Activated T-helper 17 cell treated with anti-CD3 and anti-CD28 coated beads, Interleukin-2, amount 50 U/mL, for 72 hours (primary cell): Measurements from ENCODE around the gene KDM5C. TPM values are rescaled to one million over a fixed set of nuclear protein-coding genes. Genes with fewer than 3 reads are reported as not detected.
"Not testable (repeated sequence)": the region's sequence is repeated elsewhere in the genome, so short reads cannot be mapped to it uniquely, and the experiment has no call there.

ENCODE experiments used
- ATAC-seq: fragments of 150-1000 bp; cut with Tn5 transposase; replicated peaks from 2 replicates; pipeline ENCODE4 v1.10.0; 2021; ENCODE audit warnings: mild to moderate bottlenecking, moderate library complexity
- H3K27ac Mint-ChIP-seq: one replicate; pipeline ENCODE4 v1.8.0; 2022; ENCODE audit warnings: mixed read lengths
- H3K27me3 Mint-ChIP-seq: one replicate; pipeline ENCODE4 v1.8.0; 2022; ENCODE audit warnings: mixed read lengths
- H3K36me3 Mint-ChIP-seq: one replicate; pipeline ENCODE4 v1.8.0; 2022; ENCODE audit warnings: low read depth, mild to moderate bottlenecking, mixed read lengths
- H3K4me1 Mint-ChIP-seq: one replicate; pipeline ENCODE4 v1.8.0; 2022; ENCODE audit warnings: mixed read lengths
- H3K4me3 Mint-ChIP-seq: one replicate; pipeline ENCODE4 v1.8.0; 2022; ENCODE audit warnings: mild to moderate bottlenecking, mixed read lengths
- H3K9me3 Mint-ChIP-seq: one replicate; pipeline ENCODE4 v1.8.0; 2022; ENCODE audit warnings: mixed read lengths
- total RNA-seq, 2 donors: library from RNA; stranded (reverse); gene quantifications; one replicate each; pipeline ENCODE4 v1.2.3, GENCODE V29; 2022

The KDM5C gene
- total RNA-seq, 2 donors from 2014 or later = 93.3 to 147 TPM

- peak overlapping the region; percentile 17 for H3K4me3 Mint-ChIP-seq
- peak; percentile 78 for ATAC-seq
Observed at GRCh38 chrX:53188763-53189162, 36.2 kb downstream of the KDM5C start.

GRCh38 chrX:53186351-53186750, 38.7 kb downstream of the KDM5C start:
- Mint-ChIP-seq H3K4me3 (no peak overlapping the region), H3K27ac (no peak overlapping the region), H3K36me3 (no peaks in the 10 kb centered on the region), H3K4me1 (no peaks in the 10 kb centered on the region), H3K27me3 (no peaks in the 10 kb centered on the region), H3K9me3 (no peaks in the 10 kb centered on the region)
- ATAC-seq = peak; percentile 88

More at GRCh38 chrX:53188763-53189162, 36.2 kb downstream of the KDM5C start:
- Mint-ChIP-seq H3K36me3 (peaks cover 7% of the 10 kb centered on the region), H3K4me1 (no peaks in the 10 kb centered on the region), H3K9me3 (no peaks in the 10 kb centered on the region), H3K27ac (peak overlapping the region; percentile 59), H3K27me3 (no peaks in the 10 kb centered on the region)

- no peaks in the 10 kb centered on the region for H3K36me3 Mint-ChIP-seq
- no peak overlapping the region for H3K4me3 Mint-ChIP-seq
- no peak overlapping the region for H3K27ac Mint-ChIP-seq
- no peaks in the 10 kb centered on the region for H3K4me1 Mint-ChIP-seq
- no peak for ATAC-seq
- H3K9me3 Mint-ChIP-seq = no peaks in the 10 kb centered on the region
- H3K27me3 Mint-ChIP-seq = no peaks in the 10 kb centered on the region
Observed at GRCh38 chrX:53184836-53185235, 40.2 kb downstream of the KDM5C start.

- Mint-ChIP-seq H3K4me1 (no peaks in the 10 kb centered on the region), H3K27ac (no peak overlapping the region), H3K27me3 (no peaks in the 10 kb centered on the region), H3K9me3 (peaks cover 3% of the 10 kb centered on the region), H3K36me3 (no peaks in the 10 kb centered on the region), H3K4me3 (no peak overlapping the region)
- ATAC-seq = no peak
Observed at GRCh38 chrX:53171356-53171755, 53.7 kb downstream of the KDM5C start.

GRCh38 chrX:53166103-53166502, 58.9 kb downstream of the KDM5C start:
- Mint-ChIP-seq H3K36me3 (no peaks in the 10 kb centered on the region), H3K4me3 (no peak overlapping the region), H3K27me3 (no peaks in the 10 kb centered on the region), H3K9me3 (no peaks in the 10 kb centered on the region), H3K27ac (no peak overlapping the region), H3K4me1 (no peaks in the 10 kb centered on the region)
- ATAC-seq = no peak

- H3K4me3 Mint-ChIP-seq, H3K4me1 Mint-ChIP-seq, H3K36me3 Mint-ChIP-seq, ATAC-seq, H3K27me3 Mint-ChIP-seq, H3K9me3 Mint-ChIP-seq, H3K27ac Mint-ChIP-seq: not testable (repeated sequence)
Observed at GRCh38 chrX:53164566-53164965, 60.4 kb downstream of the KDM5C start.

- Mint-ChIP-seq H3K4me3 (no peak overlapping the region), H3K27ac (no peak overlapping the region), H3K4me1 (no peaks in the 10 kb centered on the region), H3K27me3 (no peaks in the 10 kb centered on the region), H3K36me3 (no peaks in the 10 kb centered on the region), H3K9me3 (no peaks in the 10 kb centered on the region)
- no peak for ATAC-seq
Observed at GRCh38 chrX:53163436-53163835, 61.6 kb downstream of the KDM5C start.

- Mint-ChIP-seq H3K27ac (no peak overlapping the region), H3K9me3 (no peaks in the 10 kb centered on the region), H3K4me1 (no peaks in the 10 kb centered on the region), H3K36me3 (no peaks in the 10 kb centered on the region), H3K27me3 (no peaks in the 10 kb centered on the region), H3K4me3 (no peak overlapping the region)
- no peak for ATAC-seq
Observed at GRCh38 chrX:53160297-53160983, 64.6 kb downstream of the KDM5C start.

- Mint-ChIP-seq H3K4me3 (no peak overlapping the region), H3K4me1 (no peaks in the 10 kb centered on the region), H3K27me3 (no peaks in the 10 kb centered on the region), H3K9me3 (no peaks in the 10 kb centered on the region), H3K36me3 (no peaks in the 10 kb centered on the region), H3K27ac (no peak overlapping the region)
- no peak for ATAC-seq
Observed at GRCh38 chrX:53159184-53159583, 65.8 kb downstream of the KDM5C start.

GRCh38 chrX:53156207-53156596, 68.8 kb downstream of the KDM5C start:
- no peaks in the 10 kb centered on the region for H3K36me3 Mint-ChIP-seq
- no peaks in the 10 kb centered on the region for H3K27me3 Mint-ChIP-seq
- H3K27ac Mint-ChIP-seq = no peak overlapping the region
- no peak overlapping the region for H3K4me3 Mint-ChIP-seq
- H3K9me3 Mint-ChIP-seq = no peaks in the 10 kb centered on the region
- no peaks in the 10 kb centered on the region for H3K4me1 Mint-ChIP-seq
- ATAC-seq = no peak

- no peak for ATAC-seq
- no peaks in the 10 kb centered on the region for H3K27me3 Mint-ChIP-seq
- no peaks in the 10 kb centered on the region for H3K36me3 Mint-ChIP-seq
- H3K27ac Mint-ChIP-seq = no peak overlapping the region
- H3K4me1 Mint-ChIP-seq = no peaks in the 10 kb centered on the region
- H3K9me3 Mint-ChIP-seq = no peaks in the 10 kb centered on the region
- no peak overlapping the region for H3K4me3 Mint-ChIP-seq
Observed at GRCh38 chrX:53155512-53156206, 69.3 kb downstream of the KDM5C start.

GRCh38 chrX:53153581-53153980, 71.4 kb downstream of the KDM5C start:
- ATAC-seq = no peak
- no peaks in the 10 kb centered on the region for H3K9me3 Mint-ChIP-seq
- no peak overlapping the region for H3K4me3 Mint-ChIP-seq
- no peak overlapping the region for H3K27ac Mint-ChIP-seq
- no peaks in the 10 kb centered on the region for H3K36me3 Mint-ChIP-seq
- no peaks in the 10 kb centered on the region for H3K27me3 Mint-ChIP-seq
- no peaks in the 10 kb centered on the region for H3K4me1 Mint-ChIP-seq

Other genes starting within 250 kb of the KDM5C start
- gene GPR173, start 176.4 kb downstream of the KDM5C start, total RNA-seq = not detected
- gene TSPYL2, start 142.8 kb downstream of the KDM5C start, total RNA-seq = 100 to 1,000 TPM in 1 of 2 donors, 10 to 100 TPM in 1; 28.2 to 134 TPM
- gene KANTR, start 131.1 kb downstream of the KDM5C start, total RNA-seq = 10 to 100 TPM; 18.6 to 44.9 TPM
- gene IQSEC2, start 56.4 kb upstream of the KDM5C start, total RNA-seq = under 1 TPM; 0.32 to 0.56 TPM
- 100 to 1,000 TPM in 1 of 2 donors, 10 to 100 TPM in 1; 77.6 to 124 TPM for gene SMC1A, start 197.4 kb upstream of the KDM5C start, total RNA-seq
- under 1 TPM; 0.71 to 0.74 TPM for gene RIBC1, start 197.7 kb upstream of the KDM5C start, total RNA-seq
- 100 to 1,000 TPM in 1 of 2 donors, 10 to 100 TPM in 1; 52.3 to 149 TPM for gene HSD17B10, start 209.2 kb upstream of the KDM5C start, total RNA-seq